ENCODE results near the gene TXNDC11. TPM values are rescaled to one million over a fixed set of nuclear protein-coding genes. Genes with fewer than 3 reads are reported as not detected.

The TXNDC11 gene
- total RNA-seq, 4 donors from 2014 or later, result 45.7 to 67.2 (median 51.4) TPM

GRCh38 chr16:11637320-11637719, 105.3 kb downstream of the TXNDC11 start:
- peak overlapping the region in 2 of 4 donors; percentile 36 to 68 for H3K27ac ChIP-seq
- no peaks in the 10 kb centered on the region for H3K27me3 ChIP-seq
- H3K9me3 ChIP-seq, result no peaks in the 10 kb centered on the region
- 69 to 82% methylated on average over 5 of the region's 5 CpGs for WGBS, 2 donors
- TF ChIP-seq POLR2A (IDR thresholded peaks at IDR 0.05), result no peak
- no peak for TF ChIP-seq EP300 (IDR thresholded peaks at IDR 0.05)
- TF ChIP-seq CTCF (IDR thresholded peaks at IDR 0.05), result no peak
- H3K36me3 ChIP-seq, result no peaks in the 10 kb centered on the region
- H3K4me3 ChIP-seq, result no peak overlapping the region
- H3K4me1 ChIP-seq, result peaks cover 0 to 57% (median 35%) of the 10 kb centered on the region in 4 donors
- no peak for DNase-seq (ENCODE audit: low spot score in 2 of 2)

DNA sequence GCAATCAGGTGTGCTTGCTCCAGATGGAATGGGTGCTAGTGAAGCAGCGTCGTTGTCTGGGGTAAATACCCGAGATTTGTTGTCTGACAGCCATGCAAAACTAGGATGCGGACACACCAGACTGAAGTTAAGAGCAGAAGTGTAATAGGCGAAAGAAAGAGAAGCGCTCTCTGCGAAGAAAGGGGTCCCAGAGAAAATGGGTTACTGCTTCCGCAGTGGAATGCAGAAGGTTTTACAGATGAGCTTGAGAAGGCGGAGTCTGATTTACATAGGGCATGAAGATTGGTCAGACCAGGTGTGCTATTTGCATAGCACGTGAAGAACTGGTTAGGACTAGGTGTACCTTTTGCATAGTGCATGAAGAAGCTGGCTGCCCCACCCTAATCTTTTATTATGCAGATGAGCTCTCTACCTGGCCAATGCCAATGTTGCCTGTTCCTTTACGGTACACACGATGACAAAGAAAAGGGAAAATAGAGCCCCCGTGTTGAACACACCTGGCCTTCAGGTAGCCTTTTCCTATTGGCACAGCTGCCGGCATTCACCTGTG, 106.4 kb downstream of the TXNDC11 start:
- Histone ChIP-seq H3K27ac (peak overlapping the region in 1 of 4 donors; percentile 94), H3K36me3 (no peaks in the 10 kb centered on the region), H3K27me3 (no peaks in the 10 kb centered on the region), H3K9me3 (no peaks in the 10 kb centered on the region), H3K4me1 (peaks cover 0 to 58% (median 39%) of the 10 kb centered on the region in 4 donors), H3K4me3 (no peak overlapping the region)
- 65 to 72% methylated on average over 14 of the region's 14 CpGs for WGBS, 2 donors
- DNase-seq (ENCODE audit: low spot score in 2 of 2), result no peak
- TF ChIP-seq EP300 (IDR thresholded peaks at IDR 0.05), result no peak
- TF ChIP-seq CTCF (IDR thresholded peaks at IDR 0.05), result no peak
- no peak for TF ChIP-seq POLR2A (IDR thresholded peaks at IDR 0.05)

- no peak overlapping the region for H3K4me3 ChIP-seq
- no peaks in the 10 kb centered on the region for H3K27me3 ChIP-seq
- H3K4me1 ChIP-seq, result peaks cover 0 to 58% (median 34%) of the 10 kb centered on the region in 4 donors
- no peaks in the 10 kb centered on the region for H3K9me3 ChIP-seq
- H3K27ac ChIP-seq, result peak overlapping the region in 3 of 4 donors; percentile 46 to 96 (median 94)
- DNase-seq (ENCODE audit: low spot score in 2 of 2), result no peak
- H3K36me3 ChIP-seq, result no peaks in the 10 kb centered on the region
- TF ChIP-seq CTCF (IDR thresholded peaks at IDR 0.05) (no peak), POLR2A (IDR thresholded peaks at IDR 0.05) (no peak), EP300 (IDR thresholded peaks at IDR 0.05) (no peak)
- WGBS, 2 donors, result 88 to 90% methylated on average over 9 to 12 of the region's 12 CpGs
Measured at GRCh38 chr16:11635679-11636171, 106.9 kb downstream of the TXNDC11 start.

- Histone ChIP-seq H3K27me3 (no peaks in the 10 kb centered on the region), H3K36me3 (no peaks in the 10 kb centered on the region), H3K4me1 (peaks cover 0 to 56% (median 32%) of the 10 kb centered on the region in 4 donors), H3K4me3 (no peak overlapping the region), H3K9me3 (no peaks in the 10 kb centered on the region), H3K27ac (peak overlapping the region in 3 of 4 donors; percentile 46 to 96 (median 94))
- DNase-seq (ENCODE audit: low spot score in 2 of 2), result no peak
- 81 to 82% methylated on average over 10 of the region's 10 CpGs for WGBS, 2 donors
- TF ChIP-seq POLR2A (IDR thresholded peaks at IDR 0.05), result no peak
- TF ChIP-seq EP300 (IDR thresholded peaks at IDR 0.05), result no peak
- no peak for TF ChIP-seq CTCF (IDR thresholded peaks at IDR 0.05)
Measured at GRCh38 chr16:11635113-11635652, 107.5 kb downstream of the TXNDC11 start.

DNA sequence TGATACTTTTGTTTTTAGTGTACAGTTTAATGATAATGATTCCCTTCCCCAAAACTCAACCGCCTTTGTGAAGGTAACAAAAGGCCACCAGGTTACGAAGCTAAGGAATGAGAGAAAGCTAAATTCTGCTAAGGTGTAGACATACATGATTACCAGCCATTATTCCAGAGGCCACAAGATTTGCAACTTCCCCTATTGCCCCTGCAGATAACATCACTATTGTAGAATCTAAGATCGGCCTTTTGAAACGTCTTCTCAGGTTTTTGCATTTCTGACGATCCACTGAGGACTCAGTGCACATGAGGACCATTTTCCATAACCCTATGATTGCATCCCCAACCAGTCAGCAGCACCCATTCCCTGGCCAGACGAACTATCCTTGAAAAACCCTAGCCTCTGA, 108.3 kb downstream of the TXNDC11 start:
- peaks cover 0 to 56% (median 29%) of the 10 kb centered on the region in 4 donors for H3K4me1 ChIP-seq

More for the DNA sequence above, 108.3 kb downstream of the TXNDC11 start:
- Histone ChIP-seq H3K9me3 (no peaks in the 10 kb centered on the region), H3K36me3 (no peaks in the 10 kb centered on the region), H3K27ac (peak overlapping the region in 2 of 4 donors; percentile 94 to 96), H3K4me3 (no peak overlapping the region), H3K27me3 (no peaks in the 10 kb centered on the region)
- 69 to 79% methylated on average over 6 of the region's 6 CpGs for WGBS, 2 donors
- no peak for DNase-seq (ENCODE audit: low spot score in 2 of 2)
- TF ChIP-seq CTCF (IDR thresholded peaks at IDR 0.05), result no peak
- no peak for TF ChIP-seq POLR2A (IDR thresholded peaks at IDR 0.05)
- TF ChIP-seq EP300 (IDR thresholded peaks at IDR 0.05), result no peak
